ENCODE results near the gene GTF2A2.

GRCh38 chr15:59678172-59678571, 20.9 kb upstream of the GTF2A2 start:
- no peak for TF ChIP-seq GATA3 (IDR thresholded peaks at IDR 0.05; ENCODE audit: low read depth, low read length)
- no peak for TF ChIP-seq GATA2 (IDR thresholded peaks at IDR 0.05; ENCODE audit: low read depth, low read length)
